Stimulated activated CD8-positive, alpha-beta memory T cell treated with anti-CD3 and anti-CD28 coated beads, Interleukin-4, amount 100 ng/mL, for 4 hours (primary cell): ENCODE measurements around the gene IL1RAPL2.
"Not testable (repeated sequence)": the region's sequence is repeated elsewhere in the genome, so short reads cannot be mapped to it uniquely, and the experiment has no call there.

Experiments
- DNase-seq, 2 donors: peaks; one replicate each; pipeline ENCODE4 v3.0.0-alpha.2; 2020; ENCODE audit warnings: low read depth in 2 of 2, low spot score in 1 of 2

IL1RAPL2 gene

GRCh38 chrX:105150557-105150956 lies 584.6 kb downstream of the IL1RAPL2 start:
- DNase-seq: no peak

- DNase-seq: no peak
Measured at GRCh38 chrX:105167233-105167632, 601.2 kb downstream of the IL1RAPL2 start.

GRCh38 chrX:105168577-105168976 lies 602.6 kb downstream of the IL1RAPL2 start:
- no peak for DNase-seq

GRCh38 chrX:105173071-105173470 lies 607.1 kb downstream of the IL1RAPL2 start:
- DNase-seq: no peak

GRCh38 chrX:105179644-105180043 lies 613.6 kb downstream of the IL1RAPL2 start:
- DNase-seq: no peak

GRCh38 chrX:105189093-105189492 lies 623.1 kb downstream of the IL1RAPL2 start:
- DNase-seq: no peak

GRCh38 chrX:105190252-105190853 lies 624.4 kb downstream of the IL1RAPL2 start:
- no peak for DNase-seq

- DNase-seq: no peak
Measured at GRCh38 chrX:105191878-105192277, 625.9 kb downstream of the IL1RAPL2 start.

GRCh38 chrX:105209406-105209805 lies 643.4 kb downstream of the IL1RAPL2 start:
- DNase-seq: no peak

- no peak for DNase-seq
Measured at GRCh38 chrX:105210258-105210657, 644.3 kb downstream of the IL1RAPL2 start.

- no peak for DNase-seq
Measured at GRCh38 chrX:105211066-105211575, 645.1 kb downstream of the IL1RAPL2 start.

- no peak for DNase-seq
Measured at GRCh38 chrX:105219454-105220401, 653.7 kb downstream of the IL1RAPL2 start.

- DNase-seq: no peak
Measured at GRCh38 chrX:105220636-105221035, 654.6 kb downstream of the IL1RAPL2 start, which contains the start of gene TEX13A. TEX13A (minus strand) TSS chrX:105220694; CDS start chrX:105220397, 297 bp downstream.

GRCh38 chrX:105221374-105221773 lies 655.4 kb downstream of the IL1RAPL2 start:
- no peak for DNase-seq

- DNase-seq: no peak
Measured at GRCh38 chrX:105226499-105226898, 660.5 kb downstream of the IL1RAPL2 start.

GRCh38 chrX:105228602-105229001 lies 662.6 kb downstream of the IL1RAPL2 start:
- no peak for DNase-seq

- no peak for DNase-seq
Measured at GRCh38 chrX:105229146-105229545, 663.1 kb downstream of the IL1RAPL2 start.

GRCh38 chrX:105237407-105237806 lies 671.4 kb downstream of the IL1RAPL2 start:
- not testable (repeated sequence) for DNase-seq

- no peak for DNase-seq
Measured at GRCh38 chrX:105241056-105241455, 675.1 kb downstream of the IL1RAPL2 start.

GRCh38 chrX:105260291-105261043 lies 694.5 kb downstream of the IL1RAPL2 start:
- no peak for DNase-seq

- no peak for DNase-seq
Measured at GRCh38 chrX:105263171-105263570, 697.2 kb downstream of the IL1RAPL2 start.
